HS-27A (cell line): ENCODE measurements around the gene ZDHHC16.

Experiments
- DNase-seq: peaks from one replicate; pipeline ENCODE4 v3.0.0-alpha.2; 2012; ENCODE audit warnings: low read depth, missing footprints

Gene ZDHHC16

DNA sequence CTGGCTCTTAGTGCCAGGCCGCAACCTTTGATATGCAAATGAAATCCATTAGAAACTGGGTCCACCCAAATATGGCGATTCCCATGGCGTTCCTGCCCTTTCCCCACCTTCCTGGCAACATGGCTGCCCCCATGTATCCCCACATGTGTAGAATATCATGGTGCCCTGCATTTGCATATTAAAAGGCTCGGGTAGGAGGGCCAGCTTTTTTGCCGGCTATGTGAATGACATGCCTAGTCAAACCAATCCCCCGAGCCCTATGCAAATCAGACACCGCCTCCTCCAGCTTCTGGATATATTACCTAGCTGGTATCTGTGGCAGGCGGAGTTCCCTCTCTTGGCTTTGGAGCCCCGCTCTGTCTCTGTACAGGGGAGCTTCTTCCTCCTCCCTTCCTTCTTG is 34.0 kb downstream of the ZDHHC16 start:
- no peak for DNase-seq

- DNase-seq = no peak
Measured at GRCh38 chr10:97481071-97481470, 35.1 kb downstream of the ZDHHC16 start.

GRCh38 chr10:97482381-97482780 is 36.4 kb downstream of the ZDHHC16 start:
- no peak for DNase-seq

DNA sequence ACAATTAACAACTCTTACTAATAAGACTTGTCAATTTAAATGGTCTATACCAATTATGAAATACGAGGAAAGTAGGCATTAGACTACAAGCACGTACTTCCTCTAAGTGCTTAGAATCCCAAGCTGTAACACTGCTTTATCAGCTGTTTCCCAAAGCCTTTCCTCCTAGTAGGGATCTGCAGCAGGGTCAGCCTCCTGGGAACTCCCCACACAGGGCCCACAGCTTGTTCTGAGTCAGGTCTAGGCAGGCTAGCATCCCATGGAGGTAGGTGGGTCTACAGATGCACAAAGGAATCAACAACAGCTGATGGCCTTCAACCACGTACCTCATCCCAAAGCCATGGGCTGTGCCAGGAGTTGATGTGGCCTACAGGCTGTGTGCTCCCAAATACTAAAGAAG is 37.5 kb downstream of the ZDHHC16 start:
- no peak for DNase-seq

- DNase-seq = no peak
Measured at GRCh38 chr10:97483921-97484320, 37.9 kb downstream of the ZDHHC16 start.

DNA sequence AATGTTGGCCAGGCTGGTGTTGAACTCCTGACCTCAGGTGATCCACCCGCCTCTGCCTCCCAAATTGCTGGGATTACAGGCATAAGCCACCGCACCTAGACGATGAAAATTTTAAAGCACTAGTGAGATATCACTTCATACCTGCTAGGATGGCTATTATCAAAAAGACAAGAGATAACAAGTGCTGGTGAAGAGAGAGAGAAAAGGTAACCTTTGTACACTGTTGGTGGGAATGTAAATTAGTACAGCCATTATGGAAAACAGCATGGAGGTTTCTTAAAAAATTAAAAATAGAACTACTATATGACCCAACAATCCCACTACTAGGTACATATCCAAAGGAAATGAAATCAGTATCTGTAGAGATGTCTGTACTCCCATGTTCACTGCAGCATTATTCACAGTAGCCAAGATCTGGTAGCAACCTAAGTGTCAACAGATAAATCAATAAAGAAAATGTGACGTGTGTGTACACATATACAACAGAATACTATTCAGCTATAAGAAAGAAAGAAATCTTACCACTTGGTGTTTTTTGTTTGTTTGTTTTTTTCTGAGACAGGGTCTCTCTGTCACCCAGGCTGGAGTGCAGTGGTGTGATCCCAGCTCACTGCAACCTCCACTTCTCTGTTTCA is 39.8 kb downstream of the ZDHHC16 start:
- no peak for DNase-seq

DNA sequence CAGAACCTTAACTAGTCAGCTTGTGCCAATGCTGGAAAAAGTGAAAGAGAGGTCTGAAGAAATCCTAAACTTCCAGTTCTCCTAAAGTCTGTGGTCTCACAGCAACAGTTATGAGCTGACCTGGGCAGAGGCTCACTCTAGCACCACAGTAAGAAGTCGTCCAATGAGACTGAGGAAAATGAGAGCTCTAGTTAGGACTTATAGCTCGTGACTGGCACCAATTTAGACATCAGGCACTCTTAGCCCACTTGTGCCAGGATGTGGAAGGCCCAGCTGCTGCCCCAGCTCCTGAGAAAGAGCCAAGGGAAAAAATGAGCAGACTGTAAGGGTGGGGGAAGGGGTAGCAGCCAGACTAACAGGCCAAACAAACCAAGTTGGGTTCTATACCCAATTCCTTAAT is 44.6 kb downstream of the ZDHHC16 start:
- DNase-seq = no peak

GRCh38 chr10:97494151-97494550 is 48.2 kb downstream of the ZDHHC16 start:
- no peak for DNase-seq

DNA sequence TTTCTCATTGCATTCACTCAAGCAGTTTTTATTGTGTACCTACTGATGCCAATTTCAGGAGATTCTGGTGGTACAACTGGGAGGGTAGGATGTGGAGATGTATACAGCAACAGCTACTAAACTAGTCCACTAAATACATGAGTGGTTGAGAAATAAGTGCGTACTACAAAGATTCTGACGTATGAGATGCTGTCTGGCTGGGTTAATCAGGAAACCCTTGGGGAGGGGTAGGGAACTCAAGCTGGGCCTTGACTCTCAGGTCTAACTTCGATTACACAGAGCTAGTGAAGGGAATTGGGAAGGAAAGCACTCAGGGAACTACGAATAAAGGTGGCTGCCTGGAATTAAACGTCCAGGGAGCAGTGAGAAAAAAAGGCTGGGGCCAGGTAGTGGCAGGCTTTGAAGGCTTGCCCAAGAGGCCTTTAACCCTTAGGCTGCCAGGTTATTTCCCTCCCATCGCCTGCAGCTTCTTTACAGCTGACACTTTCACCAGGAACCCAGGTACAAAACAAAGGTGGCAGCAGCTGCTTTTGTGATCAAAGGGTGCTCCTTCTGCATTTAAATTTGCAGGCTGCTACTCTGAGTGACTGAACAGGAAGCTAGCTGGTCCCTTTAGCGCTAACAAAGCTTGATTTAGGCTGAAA is 49.0 kb downstream of the ZDHHC16 start:
- no peak for DNase-seq

GRCh38 chr10:97497572-97498075 is 51.6 kb downstream of the ZDHHC16 start:
- DNase-seq = peak; percentile 34

- peak; percentile 78 for DNase-seq
Measured at GRCh38 chr10:97498076-97498840, 52.3 kb downstream of the ZDHHC16 start, which contains the start of gene MMS19. TSS of gene MMS19 (minus strand) at chr10:97498422. CDS start at chr10:97498384, 38 bp downstream.

GRCh38 chr10:97498841-97499560 is 53.0 kb downstream of the ZDHHC16 start, which contains the start of gene UBTD1:
TSS of gene UBTD1 (plus strand) at chr10:97498924. CDS start at chr10:97499204, 280 bp downstream.
- peak; percentile 4 for DNase-seq

GRCh38 chr10:97499561-97500296 is 53.8 kb downstream of the ZDHHC16 start:
- DNase-seq = peak; percentile 5

GRCh38 chr10:97500297-97500575 is 54.3 kb downstream of the ZDHHC16 start:
- no peak for DNase-seq

DNA sequence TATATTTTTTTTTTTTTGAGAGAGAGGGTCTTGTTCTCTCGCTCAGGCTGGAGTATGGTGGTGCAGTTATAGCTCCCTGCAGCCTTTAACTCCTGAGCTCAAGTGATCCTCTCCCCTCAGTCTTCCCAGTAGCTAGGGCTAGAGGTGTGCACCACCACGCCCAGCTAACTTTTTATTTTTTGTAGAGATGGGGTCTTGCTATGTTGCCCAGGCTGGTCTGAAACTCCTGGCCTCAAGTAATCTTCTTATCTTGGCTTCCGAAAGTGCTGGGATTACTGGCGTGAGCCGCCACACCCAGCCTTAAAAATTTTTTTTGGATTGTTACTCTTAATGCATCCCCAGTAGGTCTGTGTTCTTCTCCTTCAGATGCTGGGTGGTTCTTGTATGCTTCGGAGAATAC is 56.9 kb downstream of the ZDHHC16 start:
- no peak for DNase-seq

- DNase-seq = no peak
Measured at GRCh38 chr10:97503406-97503805, 57.4 kb downstream of the ZDHHC16 start.

DNA sequence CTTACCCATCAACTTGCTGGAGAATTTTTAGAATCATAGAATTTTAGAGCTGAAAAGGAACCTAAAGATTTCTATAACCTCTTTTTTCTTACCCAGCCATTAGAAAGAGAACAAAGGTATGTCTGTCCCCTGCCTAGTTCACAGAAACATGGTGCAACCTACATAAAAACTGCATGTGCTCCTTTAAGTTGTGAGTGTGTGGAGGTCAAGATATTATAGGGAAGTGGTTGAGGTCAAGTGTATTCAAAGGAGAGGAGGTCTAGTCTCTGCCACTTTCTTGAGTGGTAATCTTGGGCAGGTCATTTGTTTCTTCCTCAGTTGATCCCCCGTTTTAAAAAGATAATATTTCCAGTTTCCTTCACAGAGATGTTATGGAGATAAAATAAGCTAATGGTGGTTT is 59.2 kb downstream of the ZDHHC16 start:
- no peak for DNase-seq

DNA sequence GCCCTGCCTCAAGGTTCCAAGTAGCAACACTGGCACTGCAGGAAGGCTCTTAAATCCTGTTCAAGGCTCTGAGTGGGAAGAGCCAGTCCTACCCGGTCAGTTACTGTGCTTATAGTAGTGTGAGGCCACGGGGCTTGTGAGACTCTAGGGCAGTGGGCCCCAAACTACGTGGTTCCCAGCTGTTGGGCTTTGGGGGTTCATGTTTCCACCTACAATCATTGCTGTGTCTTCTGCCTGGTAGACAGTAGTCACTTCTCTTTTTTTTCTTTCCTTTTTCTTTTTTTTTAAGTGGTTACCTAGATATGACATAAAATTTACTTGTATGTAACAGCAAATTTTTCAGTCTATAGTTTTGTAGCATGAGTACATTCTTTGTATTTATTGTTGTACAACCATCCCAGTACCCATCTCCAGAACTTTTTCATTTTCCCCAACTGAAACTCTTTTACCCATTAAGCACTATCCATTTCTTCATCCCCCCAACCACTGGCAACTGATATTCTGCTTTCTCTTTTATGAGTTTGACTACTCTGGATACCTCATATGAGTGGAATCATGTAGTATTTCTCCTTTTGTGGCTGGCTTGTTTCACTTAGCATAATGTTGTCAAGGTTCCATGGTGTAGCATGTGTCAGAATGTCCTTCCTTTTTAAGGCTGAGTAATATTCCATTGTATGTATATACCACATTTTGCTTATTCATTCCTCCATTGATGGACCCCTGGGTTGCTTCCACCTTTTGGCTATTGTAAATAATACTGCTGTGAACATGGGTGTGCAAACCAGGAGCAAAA is 60.4 kb downstream of the ZDHHC16 start:
- no peak for DNase-seq
